Coronary artery (tissue), 2 donors: ENCODE measurements around the gene PLD3.

Experiments used
- DNase-seq: peaks from one replicate; pipeline ENCODE4 v3.0.0-alpha.2; 2017; ENCODE audit warnings: low spot score
- H3K27ac ChIP-seq, 2 donors: fragments of 200-600 bp; sonication (generic); one replicate each; pipeline ENCODE4 v1.5.1; 2016 to 2019
- H3K4me3 ChIP-seq: fragments of 200-600 bp; sonication (generic); 2 replicates; pipeline ENCODE4 v1.5.1; 2016; ENCODE audit warnings: mild to moderate bottlenecking, moderate library complexity
- CTCF ChIP-seq: fragments of 200-600 bp; sonication (generic); IDR thresholded peaks from one replicate; pipeline ENCODE4 v1.5.1; 2019; ENCODE audit warnings: antibody characterized with exemption

Gene PLD3

DNA sequence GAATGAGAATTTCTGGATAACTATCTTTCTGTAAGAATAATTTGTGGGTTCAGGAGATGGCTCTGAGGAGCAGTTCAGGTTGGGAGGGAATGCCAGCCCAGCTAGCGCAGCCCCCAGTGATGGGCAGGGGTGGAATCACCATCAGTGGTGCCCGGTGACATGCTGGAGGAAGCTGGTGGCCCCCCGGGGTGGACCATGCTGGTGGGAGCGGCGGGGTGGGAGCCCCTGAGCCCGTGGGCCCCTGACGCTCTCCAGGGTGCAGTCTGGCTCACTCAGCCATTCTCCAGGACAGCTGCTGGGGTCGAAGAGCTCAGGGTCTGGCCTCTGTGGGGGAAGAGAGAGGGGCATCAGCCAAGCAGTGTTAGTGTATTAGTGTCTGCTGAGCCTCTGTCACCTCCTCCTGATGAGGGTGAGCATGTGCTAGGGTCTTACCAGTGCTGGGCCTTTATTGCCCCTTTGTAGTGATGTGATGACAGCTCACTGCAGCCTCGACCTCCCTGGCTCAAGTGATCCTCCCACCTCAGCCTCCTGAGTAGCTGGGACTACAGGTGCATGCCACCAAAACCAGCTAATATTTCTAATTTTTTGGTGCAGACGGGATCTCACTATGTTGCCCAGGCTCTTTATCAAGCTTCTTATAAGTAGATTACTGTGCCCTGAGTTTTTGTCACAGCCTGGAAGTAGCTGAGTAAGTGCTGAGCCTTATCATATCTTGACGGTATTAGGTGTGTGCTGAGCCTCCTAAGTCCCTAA is 31.1 kb downstream of the PLD3 start:
- Histone ChIP-seq H3K4me3 (no peak overlapping the region), H3K27ac (no peak overlapping the region)
- TF ChIP-seq CTCF, result no peak
- DNase-seq, result no peak

DNA sequence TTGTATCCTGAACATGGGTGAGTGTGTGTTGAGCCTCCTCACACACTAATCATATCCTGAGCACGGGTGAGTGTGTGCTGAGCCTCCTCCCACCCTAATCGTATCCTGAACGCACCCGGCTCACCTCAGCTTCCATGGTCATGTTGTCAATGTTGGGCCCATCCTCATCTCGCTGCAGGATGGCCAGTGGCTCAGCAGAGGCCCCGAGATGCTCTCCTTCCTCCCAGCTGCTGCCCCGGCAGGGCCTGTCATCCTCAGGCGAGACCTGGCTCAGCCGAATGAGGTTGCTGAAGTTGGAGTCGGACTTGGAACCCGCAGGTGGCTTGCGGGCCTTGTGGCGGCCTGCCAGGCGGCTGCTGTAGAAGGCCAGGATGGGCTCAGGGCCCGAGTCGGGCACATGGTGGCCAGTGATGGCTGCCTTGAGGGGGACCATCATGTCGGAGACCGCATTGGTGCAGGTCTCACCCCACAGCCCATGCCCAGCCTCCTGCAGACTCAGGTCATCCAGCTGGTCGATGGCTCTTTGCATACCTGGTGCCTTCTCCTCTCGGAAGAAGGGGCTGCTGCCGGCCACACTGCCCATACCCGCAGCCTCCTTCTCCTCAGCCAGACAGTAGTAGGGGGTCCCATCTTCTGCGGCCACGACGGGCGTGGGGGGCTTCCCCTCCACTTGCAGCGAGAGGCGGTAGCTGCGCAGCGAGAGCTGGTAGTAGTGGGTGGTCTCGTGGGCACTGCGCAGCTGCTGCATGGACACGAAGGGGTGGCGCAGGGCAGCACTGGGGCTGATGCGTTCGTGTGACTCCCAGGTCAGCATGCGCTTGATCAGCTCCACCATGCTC is 31.9 kb downstream of the PLD3 start:
- DNase-seq, result no peak
- TF ChIP-seq CTCF, result no peak

GRCh38 chr19:40381321-40381720 is 32.8 kb downstream of the PLD3 start:
- DNase-seq, result no peak
- Histone ChIP-seq H3K4me3 (no peak overlapping the region), H3K27ac (no peak overlapping the region)
- no peak for TF ChIP-seq CTCF

More for the DNA sequence above, 31.9 kb downstream of the PLD3 start:
- no peak overlapping the region for H3K27ac ChIP-seq
- no peak overlapping the region for H3K4me3 ChIP-seq

DNA sequence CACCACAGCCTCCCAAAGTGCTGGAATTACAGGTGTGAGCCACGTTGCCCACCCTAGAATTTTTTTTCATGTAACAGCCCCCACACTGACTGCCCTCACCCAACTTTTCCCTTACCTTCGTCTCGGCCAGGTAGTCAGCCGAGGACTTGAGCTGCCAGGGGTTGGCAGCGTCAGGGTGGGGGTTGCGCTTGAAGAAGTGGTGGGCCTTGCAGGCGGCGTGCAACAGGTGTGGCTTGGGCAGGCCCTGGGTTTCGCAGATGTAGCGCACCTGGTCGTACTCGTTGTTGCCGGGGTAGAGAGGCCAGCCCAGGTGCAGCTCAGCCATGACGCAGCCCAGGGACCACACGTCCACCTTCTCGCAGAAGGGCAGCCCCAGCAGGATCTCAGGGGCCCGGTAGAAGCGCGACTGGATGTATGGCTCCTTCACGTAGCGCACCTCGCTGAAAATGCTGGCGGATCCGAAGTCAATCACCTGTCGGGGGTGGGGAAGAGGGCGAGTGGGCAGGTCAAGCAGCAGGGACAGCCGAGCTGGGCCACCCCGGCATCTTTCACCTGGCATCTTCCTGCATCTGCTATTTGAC is 35.3 kb downstream of the PLD3 start:
- Histone ChIP-seq H3K27ac (no peak overlapping the region), H3K4me3 (no peak overlapping the region)
- no peak for TF ChIP-seq CTCF
- DNase-seq, result no peak

DNA sequence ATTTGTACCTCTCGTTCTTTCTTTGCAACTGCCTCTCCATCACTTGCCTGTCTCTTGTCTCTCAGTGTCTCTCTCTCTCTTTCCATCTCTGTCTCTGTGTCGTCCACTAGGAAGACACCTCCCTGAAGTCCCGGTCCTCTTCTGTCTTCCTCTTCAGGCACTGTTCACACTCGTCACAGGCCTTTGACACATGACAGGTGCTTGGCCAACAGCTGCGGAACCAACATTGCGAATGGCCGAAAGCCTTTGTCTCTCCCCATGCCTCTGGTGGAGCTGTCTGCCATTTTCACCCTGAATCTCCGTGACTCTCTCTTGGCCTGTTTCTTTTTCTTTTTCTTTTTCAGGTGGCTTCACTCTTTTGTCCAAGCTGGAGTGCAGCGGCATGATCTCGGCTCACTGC is 38.7 kb downstream of the PLD3 start:
- no peak overlapping the region for H3K4me3 ChIP-seq
- no peak for TF ChIP-seq CTCF
- no peak overlapping the region for H3K27ac ChIP-seq
- no peak for DNase-seq

GRCh38 chr19:40388481-40388880 is 40.0 kb downstream of the PLD3 start:
- no peak for DNase-seq
- H3K4me3 ChIP-seq, result no peak overlapping the region
- TF ChIP-seq CTCF, result no peak
- no peak overlapping the region for H3K27ac ChIP-seq
